Stimulated activated CD4-positive, alpha-beta T cell treated with anti-CD3 and anti-CD28 coated beads, Interleukin-4, amount 100 ng/mL, for 48 hours (primary cell): ENCODE measurements around the gene ONECUT3.
"Not testable (repeated sequence)": the region's sequence is repeated elsewhere in the genome, so short reads cannot be mapped to it uniquely, and the experiment has no call there.

ENCODE experiments used
- DNase-seq, 2 donors: peaks; one replicate each; pipeline ENCODE4 v3.0.0-alpha.2; 2020; ENCODE audit warnings: low read depth in 2 of 2

ONECUT3 gene

GRCh38 chr19:1755467-1756171, 2.3 kb downstream of the ONECUT3 start:
- no peak for DNase-seq

GRCh38 chr19:1756264-1756663, 3.0 kb downstream of the ONECUT3 start:
- no peak for DNase-seq

- no peak for DNase-seq
These were observed 3.6 kb downstream of the ONECUT3 start for GRCh38 chr19:1756705-1757465.

GRCh38 chr19:1757468-1758230, 4.3 kb downstream of the ONECUT3 start:
- DNase-seq = no peak

- no peak for DNase-seq
These were observed 4.9 kb downstream of the ONECUT3 start for GRCh38 chr19:1758231-1758577.

GRCh38 chr19:1758959-1759903, 5.9 kb downstream of the ONECUT3 start:
- DNase-seq = no peak

- no peak for DNase-seq
These were observed 6.7 kb downstream of the ONECUT3 start for GRCh38 chr19:1760020-1760419.

- not testable (repeated sequence) for DNase-seq
These were observed 7.7 kb downstream of the ONECUT3 start for GRCh38 chr19:1760786-1761527.

- DNase-seq = no peak
These were observed 8.4 kb downstream of the ONECUT3 start for GRCh38 chr19:1761528-1762242.

GRCh38 chr19:1762243-1763117, 9.2 kb downstream of the ONECUT3 start:
- no peak for DNase-seq

GRCh38 chr19:1763648-1764639, 10.6 kb downstream of the ONECUT3 start:
- DNase-seq = no peak

- DNase-seq = no peak
These were observed 11.4 kb downstream of the ONECUT3 start for GRCh38 chr19:1764729-1765128.

GRCh38 chr19:1765232-1765903, 12.1 kb downstream of the ONECUT3 start:
- no peak for DNase-seq

GRCh38 chr19:1765904-1766799, 12.8 kb downstream of the ONECUT3 start:
- DNase-seq = no peak

GRCh38 chr19:1766800-1767352, 13.6 kb downstream of the ONECUT3 start:
- no peak for DNase-seq

GRCh38 chr19:1767464-1767933, 14.2 kb downstream of the ONECUT3 start:
- peak; percentile 44 to 63 for DNase-seq
